ENCODE measurements around the gene ZNF26. TPM values are rescaled to one million over a fixed set of nuclear protein-coding genes. Genes with fewer than 3 reads are reported as not detected.
"Not testable (repeated sequence)": the region's sequence is repeated elsewhere in the genome, so short reads cannot be mapped to it uniquely, and the experiment has no call there.

ZNF26 gene, protein sequence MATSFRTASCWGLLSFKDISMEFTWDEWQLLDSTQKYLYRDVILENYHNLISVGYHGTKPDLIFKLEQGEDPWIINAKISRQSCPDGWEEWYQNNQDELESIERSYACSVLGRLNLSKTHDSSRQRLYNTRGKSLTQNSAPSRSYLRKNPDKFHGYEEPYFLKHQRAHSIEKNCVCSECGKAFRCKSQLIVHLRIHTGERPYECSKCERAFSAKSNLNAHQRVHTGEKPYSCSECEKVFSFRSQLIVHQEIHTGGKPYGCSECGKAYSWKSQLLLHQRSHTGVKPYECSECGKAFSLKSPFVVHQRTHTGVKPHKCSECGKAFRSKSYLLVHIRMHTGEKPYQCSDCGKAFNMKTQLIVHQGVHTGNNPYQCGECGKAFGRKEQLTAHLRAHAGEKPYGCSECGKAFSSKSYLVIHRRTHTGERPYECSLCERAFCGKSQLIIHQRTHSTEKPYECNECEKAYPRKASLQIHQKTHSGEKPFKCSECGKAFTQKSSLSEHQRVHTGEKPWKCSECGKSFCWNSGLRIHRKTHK
- total RNA-seq (10 to 100 TPM; 16.0 to 38.8 (median 33.6) TPM), polyA plus RNA-seq (10 to 100 TPM; 12.6 to 27.8 TPM), total RNA-seq (56.0 reads per million, percentile 73 among the genes with 10 or more reads in this experiment)

DNA sequence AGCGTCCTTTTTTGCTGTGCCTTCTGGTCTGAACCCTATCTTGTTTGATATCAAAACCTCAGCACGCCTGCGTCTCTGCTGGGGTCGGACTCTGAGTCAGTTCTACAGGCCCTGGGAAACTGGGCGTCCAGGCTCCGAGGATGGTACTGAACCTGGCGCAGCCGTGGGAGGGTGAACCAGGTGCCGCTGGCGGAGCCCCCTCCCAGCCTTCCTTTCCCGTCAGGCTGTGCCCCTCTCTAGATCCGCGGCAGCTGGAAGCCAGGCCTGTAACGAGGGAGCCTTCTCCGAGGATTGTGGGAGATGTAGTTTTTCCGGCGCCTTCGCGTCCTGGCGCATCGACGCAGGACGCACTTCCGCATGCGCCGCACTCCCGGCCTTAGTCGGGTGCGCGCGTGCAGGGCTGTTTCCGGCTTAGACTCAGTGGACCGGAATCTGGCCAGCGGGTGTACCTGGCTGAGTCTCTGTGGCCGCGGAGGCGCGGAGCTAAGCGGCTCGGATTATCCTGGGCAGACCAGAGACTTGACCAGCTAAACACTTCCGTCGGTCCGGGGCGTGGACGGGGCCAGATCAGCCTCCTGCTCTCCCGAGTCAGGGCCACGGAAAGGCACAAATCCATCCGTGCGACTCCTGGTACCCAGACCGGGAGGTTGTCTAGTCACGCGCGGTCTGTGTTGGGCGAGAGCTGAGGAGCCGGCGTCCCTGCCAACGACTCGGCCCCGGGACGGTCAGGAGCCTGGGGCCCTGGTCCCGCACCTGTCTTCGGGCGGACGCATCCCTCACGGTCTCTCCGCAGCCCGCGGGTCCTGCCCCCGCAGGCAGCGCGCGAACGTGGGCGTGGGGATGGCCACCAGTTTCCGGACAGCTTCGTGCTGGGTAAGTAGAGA is at the start of gene ZNF26:
TSS of gene ZNF26 (plus strand) at position 367 of the 884 bp plus-strand sequence. CDS start at position 841, 474 bp downstream.
- ATAC-seq (peak; percentile 99), DNase-seq (peak; percentile 66 to 90 (median 86))
- POLR2A ChIA-PET = interaction anchor here (0.9 to 3.8 kb wide), 15 partner anchors 10 to 206 kb away, joined by 3 to 21 read pairs (median 7); partner anchors contain the start of genes CHFR, GOLGA3, ZNF10 and ZNF268
- H3K27me3 ChIP-seq (ENCODE audit: control insufficient read depth in 2 of 2, insufficient read depth in 2 of 2, low read length in 2 of 2) = no peaks in the 10 kb centered on the region
- H3K36me3 ChIP-seq (ENCODE audit: control insufficient read depth in 2 of 3, insufficient read depth in 3 of 3, low read length in 3 of 3) = peaks cover 0 to 28% (median 0%) of the 10 kb centered on the region in 3 experiments
- H3K27ac ChIP-seq (ENCODE audit: low read depth, low read length) = peak within 1 kb of the TSS; percentile 87
- peaks cover 0 to 13% (median 0%) of the 10 kb centered on the region in 3 experiments for H3K9me3 ChIP-seq (ENCODE audit: control insufficient read depth in 2 of 3, low read length in 3 of 3)
- intact Hi-C loops (cut with micrococcal nuclease) = loop anchor here (1.0 to 2.0 kb wide), 10 partner anchors 30 to 299 kb away; partner anchors contain the start of genes CHFR (in 2 of the 2), ZNF10 (in 2 of the 2), ZNF140 (in 2 of the 2) and ZNF268 (in 2 of the 2)
- CTCF ChIA-PET = interaction anchor here (0.6 to 1.4 kb wide), 2 partner anchors 59 to 372 kb away, joined by 3 to 4 read pairs; no protein-coding TSS in a partner anchor
- H3K4me1 ChIP-seq (ENCODE audit: control insufficient read depth in 2 of 2, insufficient read depth in 2 of 2, low read length in 2 of 2) = peaks cover 11 to 12% of the 10 kb centered on the region in 2 donors
- peak within 1 kb of the TSS; percentile 90 to 98 (median 97) for H3K27ac Mint-ChIP-seq
- H3K4me3 ChIP-seq (ENCODE audit: low read length) = peak within 1 kb of the TSS; percentile 96
- H3K9me3 Mint-ChIP-seq = peaks cover 0 to 62% (median 30%) of the 10 kb centered on the region in 11 donors
- H3K4me1 Mint-ChIP-seq = peaks cover 23 to 42% (median 39%) of the 10 kb centered on the region in 7 donors
- H3K36me3 Mint-ChIP-seq = peaks cover 22 to 51% (median 38%) of the 10 kb centered on the region in 5 donors
- H3K27me3 Mint-ChIP-seq = peaks cover 0 to 10% (median 4%) of the 10 kb centered on the region in 5 donors
- H3K4me3 Mint-ChIP-seq = peak within 1 kb of the TSS; percentile 84 to 98 (median 94)

DNA sequence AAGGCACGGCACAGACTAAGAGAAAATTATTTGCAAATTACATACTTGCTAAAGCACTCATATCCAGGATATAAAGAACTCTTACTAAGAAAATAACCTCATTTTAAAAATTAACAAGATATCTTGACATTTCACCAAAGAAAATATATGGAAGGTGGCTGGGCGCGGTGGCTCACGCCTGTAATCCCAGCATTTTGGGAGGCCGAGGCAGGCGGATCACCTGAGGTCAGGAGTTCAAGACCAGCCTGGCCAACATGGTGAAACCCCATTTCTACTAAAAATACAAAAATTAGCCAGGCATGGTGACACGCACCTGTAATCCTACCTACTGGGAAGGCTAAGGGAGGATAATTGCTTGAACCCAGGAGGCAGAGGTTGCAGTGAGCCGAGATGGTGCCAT is 49.2 kb upstream of the ZNF26 start:
- CTCF ChIA-PET; H3K4me1 Mint-ChIP-seq; DNase-seq; H3K27ac ChIP-seq (ENCODE audit: low read depth, low read length); H3K27ac Mint-ChIP-seq; H3K4me3 Mint-ChIP-seq; intact Hi-C loops (cut with micrococcal nuclease); H3K4me3 ChIP-seq (ENCODE audit: low read length); POLR2A ChIA-PET; H3K4me1 ChIP-seq (ENCODE audit: control insufficient read depth in 2 of 2, insufficient read depth in 2 of 2, low read length in 2 of 2); ATAC-seq; H3K27me3 ChIP-seq (ENCODE audit: control insufficient read depth in 2 of 2, insufficient read depth in 2 of 2, low read length in 2 of 2); H3K27me3 Mint-ChIP-seq: not testable (repeated sequence)
- peaks cover 0 to 17% (median 4%) of the 10 kb centered on the region in 3 experiments for H3K36me3 ChIP-seq (ENCODE audit: control insufficient read depth in 2 of 3, insufficient read depth in 3 of 3, low read length in 3 of 3)
- H3K9me3 ChIP-seq (ENCODE audit: control insufficient read depth in 2 of 3, low read length in 3 of 3) = peaks cover 4 to 60% (median 22%) of the 10 kb centered on the region in 3 experiments
- H3K36me3 Mint-ChIP-seq = peaks cover 9 to 54% (median 52%) of the 10 kb centered on the region in 5 donors
- H3K9me3 Mint-ChIP-seq = peaks cover 5 to 84% (median 54%) of the 10 kb centered on the region in 11 donors

DNA sequence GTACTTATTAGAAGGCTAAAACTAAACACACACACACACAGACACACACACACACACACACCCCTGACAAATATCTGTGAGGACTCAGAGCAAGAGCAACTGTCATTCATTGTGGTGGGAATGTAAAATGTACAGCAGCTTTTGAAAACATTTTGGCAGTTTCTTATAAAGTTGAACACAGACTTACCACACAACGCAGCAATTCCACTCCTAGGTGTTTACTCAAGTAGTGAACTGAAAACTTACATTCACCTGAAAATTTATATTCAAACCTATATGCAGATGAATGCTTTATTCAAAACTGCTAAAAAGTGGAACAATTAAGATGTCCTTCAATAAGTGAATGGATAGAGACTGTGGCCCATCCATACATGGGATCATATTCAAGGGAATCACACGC is 48.7 kb upstream of the ZNF26 start:
- H3K4me1 Mint-ChIP-seq = no peaks in the 10 kb centered on the region
- Histone ChIP-seq H3K9me3 (ENCODE audit: control insufficient read depth in 2 of 3, low read length in 3 of 3) (peaks cover 7 to 60% (median 19%) of the 10 kb centered on the region in 3 experiments), H3K4me1 (ENCODE audit: control insufficient read depth in 2 of 2, insufficient read depth in 2 of 2, low read length in 2 of 2) (no peaks in the 10 kb centered on the region), H3K27ac (ENCODE audit: low read depth, low read length) (no peak overlapping the region), H3K27me3 (ENCODE audit: control insufficient read depth in 2 of 2, insufficient read depth in 2 of 2, low read length in 2 of 2) (no peaks in the 10 kb centered on the region), H3K36me3 (ENCODE audit: control insufficient read depth in 2 of 3, insufficient read depth in 3 of 3, low read length in 3 of 3) (peaks cover under 1 to 16% (median 4%) of the 10 kb centered on the region in 3 experiments), H3K4me3 (ENCODE audit: low read length) (no peak overlapping the region)
- CTCF ChIA-PET = no interaction called here
- peaks cover 9 to 55% (median 52%) of the 10 kb centered on the region in 5 donors for H3K36me3 Mint-ChIP-seq
- no peak overlapping the region for H3K4me3 Mint-ChIP-seq
- POLR2A ChIA-PET = no interaction called here
- H3K9me3 Mint-ChIP-seq = peaks cover 5 to 84% (median 55%) of the 10 kb centered on the region in 11 donors
- ATAC-seq = no peak
- DNase-seq = no peak
- no peaks in the 10 kb centered on the region for H3K27me3 Mint-ChIP-seq
- intact Hi-C loops (cut with micrococcal nuclease) = no loop called here
- H3K27ac Mint-ChIP-seq = no peak overlapping the region

DNA sequence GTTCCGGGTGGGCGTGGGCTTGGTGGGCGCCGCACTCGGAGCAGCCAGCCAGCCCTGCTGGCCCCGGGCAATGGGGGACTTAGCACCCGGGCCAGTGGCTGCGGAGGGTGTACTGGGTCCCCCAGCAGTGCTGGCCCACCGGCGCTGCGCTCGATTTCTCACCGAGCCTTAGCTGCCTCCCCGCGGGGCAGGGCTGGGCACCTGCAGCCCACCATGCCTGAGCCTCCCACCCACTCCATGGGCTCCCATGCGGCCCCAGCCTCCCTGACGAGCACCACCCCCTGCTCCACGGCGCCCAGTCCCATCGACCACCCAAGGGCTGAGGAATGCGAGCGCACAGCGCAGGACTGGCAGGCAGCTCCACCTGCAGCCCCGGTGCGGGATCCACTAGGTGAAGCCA is 47.4 kb upstream of the ZNF26 start:
- peaks cover 4 to 25% (median 9%) of the 10 kb centered on the region in 3 experiments for H3K36me3 ChIP-seq (ENCODE audit: control insufficient read depth in 2 of 3, insufficient read depth in 3 of 3, low read length in 3 of 3)
- peaks cover 5 to 83% (median 56%) of the 10 kb centered on the region in 11 donors for H3K9me3 Mint-ChIP-seq
- CTCF ChIA-PET; H3K4me1 ChIP-seq (ENCODE audit: control insufficient read depth in 2 of 2, insufficient read depth in 2 of 2, low read length in 2 of 2); H3K4me1 Mint-ChIP-seq; POLR2A ChIA-PET; DNase-seq; ATAC-seq; H3K27me3 ChIP-seq (ENCODE audit: control insufficient read depth in 2 of 2, insufficient read depth in 2 of 2, low read length in 2 of 2); H3K27ac Mint-ChIP-seq; H3K4me3 ChIP-seq (ENCODE audit: low read length); H3K27ac ChIP-seq (ENCODE audit: low read depth, low read length); H3K4me3 Mint-ChIP-seq; H3K27me3 Mint-ChIP-seq; intact Hi-C loops (cut with micrococcal nuclease): not testable (repeated sequence)
- H3K36me3 Mint-ChIP-seq = peaks cover 9 to 59% (median 52%) of the 10 kb centered on the region in 5 donors
- H3K9me3 ChIP-seq (ENCODE audit: control insufficient read depth in 2 of 3, low read length in 3 of 3) = peaks cover 10 to 63% (median 20%) of the 10 kb centered on the region in 3 experiments

DNA sequence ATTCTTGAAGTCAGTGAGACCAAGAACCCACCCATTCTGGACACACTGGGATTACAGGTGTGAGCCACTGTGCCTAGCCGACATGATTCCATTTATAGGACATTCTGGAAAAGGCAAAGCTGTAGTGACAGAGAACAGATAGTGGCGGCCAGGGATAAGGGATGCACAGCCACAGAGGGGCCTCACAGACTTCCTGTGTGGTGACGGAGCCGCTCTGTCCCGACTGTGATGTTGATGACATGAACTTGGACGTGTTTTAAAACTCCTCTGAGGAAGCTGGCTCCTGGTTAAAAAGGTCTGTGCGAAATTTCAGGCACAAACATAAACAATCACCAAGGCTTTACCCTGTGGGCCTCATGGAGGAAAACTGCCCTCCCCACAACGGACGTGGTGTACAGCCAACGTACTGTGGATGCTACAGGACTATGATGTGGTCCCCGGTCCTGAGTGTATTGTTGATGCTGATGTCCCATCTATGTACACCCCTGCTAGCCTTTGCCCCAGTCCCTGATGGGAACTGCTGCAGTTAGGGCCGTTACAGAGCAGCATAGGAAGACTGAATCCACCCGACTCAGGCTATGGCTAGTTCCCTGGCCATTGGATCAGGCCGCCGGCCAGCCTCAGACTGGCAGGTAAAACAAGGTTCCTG is 46.0 kb upstream of the ZNF26 start:
- Histone ChIP-seq H3K4me3 (ENCODE audit: low read length) (no peak overlapping the region), H3K36me3 (ENCODE audit: control insufficient read depth in 2 of 3, insufficient read depth in 3 of 3, low read length in 3 of 3) (peaks cover 16 to 38% (median 19%) of the 10 kb centered on the region in 3 experiments), H3K9me3 (ENCODE audit: control insufficient read depth in 2 of 3, low read length in 3 of 3) (peaks cover 10 to 62% (median 13%) of the 10 kb centered on the region in 3 experiments), H3K27me3 (ENCODE audit: control insufficient read depth in 2 of 2, insufficient read depth in 2 of 2, low read length in 2 of 2) (no peaks in the 10 kb centered on the region), H3K4me1 (ENCODE audit: control insufficient read depth in 2 of 2, insufficient read depth in 2 of 2, low read length in 2 of 2) (no peaks in the 10 kb centered on the region), H3K27ac (ENCODE audit: low read depth, low read length) (no peak overlapping the region)
- ChIA-PET CTCF (no interaction called here), POLR2A (no interaction called here)
- Mint-ChIP-seq H3K9me3 (peaks cover 0 to 83% (median 55%) of the 10 kb centered on the region in 11 donors), H3K4me1 (no peaks in the 10 kb centered on the region), H3K27ac (no peak overlapping the region), H3K27me3 (no peaks in the 10 kb centered on the region), H3K4me3 (no peak overlapping the region), H3K36me3 (peaks cover 4 to 65% (median 55%) of the 10 kb centered on the region in 5 donors)
- intact Hi-C loops (cut with micrococcal nuclease) = no loop called here
- ATAC-seq (no peak), DNase-seq (no peak)
